Left lung (tissue), 10 donors: ENCODE results near the gene SACM1L. TPM values are rescaled to one million over a fixed set of nuclear protein-coding genes. Genes with fewer than 3 reads are reported as not detected.

Experiments used
- ATAC-seq: fragments of 200-7000 bp; cut with Tn5 transposase; one replicate; pipeline ENCODE4 v1.9.1; 2020; ENCODE audit warnings: moderate library complexity
- DNase-seq, 4 donors: peaks; one replicate each; pipeline ENCODE4 v3.0.0-alpha.2; 2013 to 2020
- H3K27ac ChIP-seq, 2 donors: fragments of 200-600 bp; sonication (generic) in 1 of 2; one replicate each; pipeline versions ENCODE4 v1.5.0 to v1.8.0; 2020 to 2021
- H3K27me3 ChIP-seq, 2 donors: fragments of 200-600 bp; sonication (generic) in 1 of 2; one replicate each; pipeline versions ENCODE4 v1.5.0 to v1.8.0; 2020 to 2021
- H3K36me3 ChIP-seq, 2 donors: fragments of 200-600 bp; sonication (generic) in 1 of 2; one replicate each; pipeline versions ENCODE4 v1.5.0 to v1.8.0; 2020 to 2021
- H3K4me1 ChIP-seq, 2 donors: fragments of 200-600 bp; one replicate each; pipeline ENCODE4 v1.8.0; 2021
- H3K4me3 ChIP-seq, 2 donors: fragments of 200-600 bp; sonication (generic) in 1 of 2; one replicate each; pipeline versions ENCODE4 v1.5.0 to v1.8.0; 2020 to 2021; ENCODE audit warnings: mild to moderate bottlenecking in 1 of 2
- H3K9me3 ChIP-seq, 2 donors: fragments of 200-600 bp; sonication (generic) in 1 of 2; one replicate each; pipeline versions ENCODE4 v1.5.0 to v1.8.0; 2020 to 2021
- intact Hi-C, 2 donors: fragments of 100-400 bp; cut with DNase I; formaldehyde crosslinking; loops; one replicate each; pipeline versions ENCODE4 v1.11.2 to v1.14.2; 2022
- polyA plus RNA-seq, 6 donors: library from polyadenylated mRNA; unstranded; fragments of 120-200 nt; gene quantifications; one replicate each; pipeline ENCODE4 v1.2.1, GENCODE V29; 2013; ENCODE audit not compliant: insufficient read length in 6 of 6
- total RNA-seq, 2 donors: library from RNA; stranded (reverse); fragmentation: NEBNext Ultra II Directional; extraction: Animal tissue kit (Norgen Biotek cat#: 25700); gene quantifications; one replicate each; pipeline ENCODE4 v1.2.1, GENCODE V29; 2021
- TF ChIP-seq, protein P1 (sequence below), 2 donors: fragments of 200-600 bp; sonication (generic) in 1 of 2; IDR thresholded peaks; one replicate each; pipeline versions ENCODE4 v1.5.0 to v1.8.0; 2021; ENCODE audit warnings: antibody characterized with exemption in 2 of 2
- donor health status: DM: no; HTN: yes; CAD: no.
- donor health status: DM: no; HTN: no; CAD: no.

The SACM1L gene
- total and polyA plus RNA-seq, 8 donors = 58.2 to 100 (median 80.2) TPM

DNA sequence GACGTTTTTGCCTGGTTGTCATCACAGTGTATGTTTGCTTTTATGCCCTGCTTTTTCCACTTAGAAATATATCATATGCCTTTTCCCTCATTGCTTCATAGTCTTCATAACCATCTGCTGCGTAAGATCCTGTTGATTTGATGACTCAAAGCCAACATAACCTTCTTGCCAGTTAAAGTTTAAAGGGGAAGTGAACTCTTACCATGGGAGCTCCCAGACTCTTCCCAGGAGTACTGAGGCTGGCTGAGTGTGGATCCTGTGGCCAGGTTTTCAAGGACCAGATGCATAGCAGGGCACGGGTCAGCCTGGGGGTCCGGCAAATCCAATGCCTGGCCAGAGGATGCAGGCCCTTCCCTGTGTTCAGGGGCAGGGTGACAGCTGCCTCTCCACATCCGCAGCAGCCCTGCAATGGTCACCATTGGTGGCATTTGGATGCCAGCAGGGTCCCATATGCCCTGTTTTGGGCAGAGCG lies 42.0 kb upstream of the SACM1L start:
- TF ChIP-seq, protein P1, sequence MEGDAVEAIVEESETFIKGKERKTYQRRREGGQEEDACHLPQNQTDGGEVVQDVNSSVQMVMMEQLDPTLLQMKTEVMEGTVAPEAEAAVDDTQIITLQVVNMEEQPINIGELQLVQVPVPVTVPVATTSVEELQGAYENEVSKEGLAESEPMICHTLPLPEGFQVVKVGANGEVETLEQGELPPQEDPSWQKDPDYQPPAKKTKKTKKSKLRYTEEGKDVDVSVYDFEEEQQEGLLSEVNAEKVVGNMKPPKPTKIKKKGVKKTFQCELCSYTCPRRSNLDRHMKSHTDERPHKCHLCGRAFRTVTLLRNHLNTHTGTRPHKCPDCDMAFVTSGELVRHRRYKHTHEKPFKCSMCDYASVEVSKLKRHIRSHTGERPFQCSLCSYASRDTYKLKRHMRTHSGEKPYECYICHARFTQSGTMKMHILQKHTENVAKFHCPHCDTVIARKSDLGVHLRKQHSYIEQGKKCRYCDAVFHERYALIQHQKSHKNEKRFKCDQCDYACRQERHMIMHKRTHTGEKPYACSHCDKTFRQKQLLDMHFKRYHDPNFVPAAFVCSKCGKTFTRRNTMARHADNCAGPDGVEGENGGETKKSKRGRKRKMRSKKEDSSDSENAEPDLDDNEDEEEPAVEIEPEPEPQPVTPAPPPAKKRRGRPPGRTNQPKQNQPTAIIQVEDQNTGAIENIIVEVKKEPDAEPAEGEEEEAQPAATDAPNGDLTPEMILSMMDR (IDR thresholded peaks at IDR 0.05) = no peak
- peak overlapping the region; percentile 86 to 88 for H3K27ac ChIP-seq

DNA sequence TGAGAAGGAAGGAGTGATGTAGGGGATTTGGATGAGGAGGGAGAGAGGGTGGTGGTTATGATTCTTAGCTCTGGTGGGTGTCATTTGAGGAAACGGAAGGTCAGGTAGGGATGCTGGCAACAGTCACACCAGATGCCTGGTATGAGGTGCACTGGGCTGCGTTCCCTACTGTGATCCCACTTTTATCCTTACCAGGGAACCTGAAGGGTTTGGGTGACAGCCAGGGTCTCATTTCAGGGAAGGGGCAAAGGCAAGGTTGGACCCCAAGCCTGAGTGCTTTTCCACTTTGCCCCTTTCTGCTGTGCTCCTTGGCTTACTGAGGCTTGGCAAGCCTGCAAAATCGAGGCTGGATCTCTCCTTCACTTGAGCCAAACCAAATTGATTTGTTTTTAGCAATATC lies 36.0 kb upstream of the SACM1L start:
- intact Hi-C loops = loop anchor here in 1 of 2 donors (10.0 kb wide), 1 partner anchor 58 kb away; the partner anchor contains the start of gene LIMD1
- Histone ChIP-seq H3K4me1 (peaks cover 17 to 59% of the 10 kb centered on the region in 2 donors), H3K4me3 (no peak overlapping the region), H3K9me3 (no peaks in the 10 kb centered on the region), H3K36me3 (no peaks in the 10 kb centered on the region), H3K27me3 (no peaks in the 10 kb centered on the region), H3K27ac (peak overlapping the region; percentile 13 to 41)
- ATAC-seq (no peak), DNase-seq (no peak)
- TF ChIP-seq, protein P1 (IDR thresholded peaks at IDR 0.05) = no peak

More for the DNA sequence above, 42.0 kb upstream of the SACM1L start:
- DNase-seq (peak in 1 of 4 donors; percentile 59), ATAC-seq (peak; percentile 53)
- no peaks in the 10 kb centered on the region for H3K27me3 ChIP-seq
- H3K4me1 ChIP-seq = peaks cover 41 to 70% of the 10 kb centered on the region in 2 donors
- no peak overlapping the region for H3K4me3 ChIP-seq
- H3K9me3 ChIP-seq = no peaks in the 10 kb centered on the region
- no peaks in the 10 kb centered on the region for H3K36me3 ChIP-seq
- intact Hi-C loops = no loop called here

DNA sequence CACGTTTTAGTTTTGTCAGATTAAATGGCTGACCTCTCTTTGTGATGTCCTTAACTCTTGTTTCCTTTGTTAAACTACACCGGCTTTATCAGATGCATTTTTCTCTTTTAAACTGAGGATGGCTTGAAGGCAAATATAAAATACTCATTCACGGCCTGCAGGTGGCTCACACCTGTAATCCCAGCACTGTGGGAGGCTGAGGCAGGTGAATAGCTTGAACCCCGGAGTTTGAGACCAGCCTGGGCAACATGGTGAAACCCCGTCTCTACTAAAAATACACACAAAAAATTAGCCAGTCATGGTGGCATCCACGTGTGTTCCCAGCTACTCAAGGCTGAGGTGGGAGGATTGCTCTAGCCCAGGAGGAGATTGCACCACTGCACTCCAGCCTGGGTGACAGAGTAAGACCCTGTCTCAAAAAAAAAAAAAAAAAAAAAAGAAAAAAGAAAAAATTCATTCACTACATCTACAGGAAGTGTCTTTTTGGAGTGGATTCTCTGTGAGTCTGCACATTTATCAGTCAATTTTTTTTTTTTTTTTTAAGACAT lies 34.7 kb upstream of the SACM1L start:
- Histone ChIP-seq H3K27ac (peak overlapping the region; percentile 19 to 56), H3K9me3 (no peaks in the 10 kb centered on the region), H3K4me1 (peaks cover 17 to 56% of the 10 kb centered on the region in 2 donors), H3K27me3 (no peaks in the 10 kb centered on the region), H3K36me3 (no peaks in the 10 kb centered on the region), H3K4me3 (no peak overlapping the region)
- intact Hi-C loops = loop anchor here in 1 of 2 donors (10.0 kb wide), 1 partner anchor 60 kb away; the partner anchor contains the start of gene LIMD1
- ATAC-seq (peak; percentile 27), DNase-seq (no peak)
- TF ChIP-seq, protein P1 (IDR thresholded peaks at IDR 0.05) = no peak

DNA sequence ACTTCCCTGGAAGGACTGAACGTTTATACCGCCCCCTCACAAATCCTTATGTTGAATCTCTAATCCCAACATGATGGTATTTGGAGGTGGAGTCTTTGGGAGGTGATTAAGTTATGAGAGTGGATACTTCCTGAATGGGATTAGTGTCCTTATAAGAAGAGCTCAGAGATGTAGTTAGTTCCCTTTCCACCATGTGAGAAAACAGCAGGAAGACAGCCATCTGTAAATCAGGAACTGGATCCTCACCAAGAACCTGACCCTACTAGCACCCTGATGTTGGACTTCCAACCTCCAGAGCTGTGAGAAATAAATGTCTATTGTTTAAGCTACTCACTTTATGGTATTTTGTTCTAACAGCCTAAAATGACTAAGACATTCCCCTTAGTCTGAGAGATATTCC lies 33.3 kb upstream of the SACM1L start:
- TF ChIP-seq, protein P1 (IDR thresholded peaks at IDR 0.05) = no peak
- ATAC-seq = peak; percentile 2
- DNase-seq = no peak
- no peak overlapping the region for H3K4me3 ChIP-seq
- peaks cover 17 to 69% of the 10 kb centered on the region in 2 donors for H3K4me1 ChIP-seq
- H3K36me3 ChIP-seq = no peaks in the 10 kb centered on the region
- H3K9me3 ChIP-seq = no peaks in the 10 kb centered on the region
- peak overlapping the region; percentile 40 to 59 for H3K27ac ChIP-seq
- no peaks in the 10 kb centered on the region for H3K27me3 ChIP-seq
- intact Hi-C loops = loop anchor here (2.0 to 10.0 kb wide), 3 partner anchors 61 to 145 kb away; partner anchors contain the start of gene LIMD1 (in 2 of the 2)

DNA sequence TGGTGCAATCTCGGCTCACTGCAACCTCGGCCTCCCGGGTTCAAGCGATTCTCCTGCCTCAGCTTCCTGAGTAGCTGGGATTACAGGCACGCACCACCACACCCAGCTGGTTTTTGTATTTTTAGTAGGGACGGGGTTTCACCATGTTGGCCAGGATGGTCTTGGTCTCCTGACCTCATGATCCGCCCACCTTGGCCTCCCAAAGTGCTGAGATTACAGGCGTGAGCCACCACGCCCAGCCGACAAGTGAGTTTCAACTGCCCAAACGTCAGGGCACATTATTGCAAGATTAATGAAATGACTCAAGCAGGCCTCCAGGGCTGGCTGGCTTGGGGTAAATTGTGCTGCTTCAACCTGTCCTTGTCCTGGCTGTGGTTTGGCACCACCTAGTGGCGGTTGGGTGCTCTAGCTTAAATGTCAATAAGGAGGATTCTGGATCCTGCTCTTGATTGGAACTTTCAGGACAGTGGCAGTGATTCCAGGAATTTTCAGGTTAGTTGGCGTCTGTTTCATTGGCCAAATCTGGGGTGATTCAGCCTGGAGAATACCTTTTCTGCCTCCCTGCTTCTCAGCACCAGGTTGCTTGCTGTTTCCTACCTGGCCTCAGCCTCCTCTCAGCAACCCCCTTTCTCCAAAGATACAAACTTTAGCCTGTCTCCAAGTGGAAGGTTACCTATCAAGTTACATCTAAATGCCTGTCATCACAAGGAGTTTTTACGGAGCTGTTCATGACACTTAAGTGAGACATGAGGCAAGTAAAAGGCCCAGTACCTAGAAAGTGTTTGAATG lies 32.4 kb upstream of the SACM1L start:
- Histone ChIP-seq H3K27ac (peak overlapping the region; percentile 40 to 59), H3K4me1 (peaks cover 17 to 69% of the 10 kb centered on the region in 2 donors), H3K36me3 (no peaks in the 10 kb centered on the region), H3K4me3 (no peak overlapping the region), H3K9me3 (no peaks in the 10 kb centered on the region), H3K27me3 (no peaks in the 10 kb centered on the region)
- DNase-seq (peak; percentile 71 to 94 (median 90)), ATAC-seq (peak; percentile 90)
- intact Hi-C loops = loop anchor here (2.0 to 10.0 kb wide), 3 partner anchors 62 to 146 kb away; partner anchors contain the start of gene LIMD1 (in 2 of the 2)
- TF ChIP-seq, protein P1 (IDR thresholded peaks at IDR 0.05) = peak; percentile 85 to 95
